CD4-positive, alpha-beta T cell (primary cell): Measurements from ENCODE around the gene RCAN2. TPM values are rescaled to one million over a fixed set of nuclear protein-coding genes. Genes with fewer than 3 reads are reported as not detected.
"Not testable (repeated sequence)": the region's sequence is repeated elsewhere in the genome, so short reads cannot be mapped to it uniquely, and the experiment has no call there.

Experiments used
- ATAC-seq: fragments of 200-7000 bp; cut with Tn5 transposase; one replicate; pipeline ENCODE4 v1.10.0; 2022; ENCODE audit warnings: mild to moderate bottlenecking; ENCODE audit not compliant: poor library complexity
- CTCF ChIA-PET: fragments of 350-600 bp; sonication (Branson Sonifier 250); formaldehyde crosslinking; loops from one replicate; lab custom pipeline; 2021; ENCODE audit warnings: antibody characterized with exemption, inconsistent platforms; lab: Charles Lee
- POLR2A ChIA-PET: fragments of 350-600 bp; sonication (Branson Sonifier 250); formaldehyde crosslinking; loops from one replicate; lab custom pipeline; 2021; ENCODE audit warnings: antibody characterized with exemption, inconsistent platforms; lab: Charles Lee
- DNase-seq, 14 experiments: peaks; one replicate each; pipeline ENCODE4 v3.0.0-alpha.2; 2013 to 2020; ENCODE audit warnings: mixed read lengths in 2 of 14
- H3K27ac ChIP-seq, 2 donors: one replicate each; pipeline versions ENCODE4 v1.5.1 to v1.7.0; 2013; ENCODE audit warnings: low read length in 2 of 2, low read depth in 1 of 2, mild to moderate bottlenecking in 1 of 2
- H3K27me3 ChIP-seq, 2 experiments: 1 replicate in 1 of 2; 2 replicates in 1 of 2; pipeline versions ENCODE4 v1.6.1 to v1.7.0; 2013; ENCODE audit warnings: low read length in 2 of 2, control low read depth in 1 of 2, mild to moderate bottlenecking in 1 of 2, moderate library complexity in 1 of 2; ENCODE audit not compliant: insufficient read depth in 2 of 2, control insufficient read depth in 1 of 2
- H3K36me3 ChIP-seq: one replicate; pipeline ENCODE4 v1.6.1; 2013; ENCODE audit warnings: low read length, control low read depth; ENCODE audit not compliant: insufficient read depth
- H3K4me1 ChIP-seq: one replicate; pipeline ENCODE4 v1.6.1; 2013; ENCODE audit warnings: low read length, control low read depth; ENCODE audit not compliant: insufficient read depth
- H3K4me3 ChIP-seq: one replicate; pipeline ENCODE4 v1.5.1; 2013; ENCODE audit warnings: mild to moderate bottlenecking, low read length, moderate library complexity
- H3K9me3 ChIP-seq, 2 experiments: 1 replicate in 1 of 2; 2 replicates in 1 of 2; pipeline versions ENCODE4 v1.6.1 to v1.7.0; 2013; ENCODE audit warnings: low read length in 2 of 2, mild to moderate bottlenecking in 2 of 2, control low read depth in 1 of 2, moderate library complexity in 1 of 2; ENCODE audit not compliant: control insufficient read depth in 1 of 2, insufficient read depth in 1 of 2
- H3K27ac Mint-ChIP-seq: one replicate; pipeline ENCODE4 v1.8.0; 2020; ENCODE audit warnings: mixed read lengths
- H3K27me3 Mint-ChIP-seq: one replicate; pipeline ENCODE4 v1.8.0; 2021; ENCODE audit warnings: mixed read lengths
- H3K36me3 Mint-ChIP-seq: one replicate; pipeline ENCODE4 v1.8.0; 2021; ENCODE audit warnings: low read depth, mixed read lengths
- H3K4me1 Mint-ChIP-seq: one replicate; pipeline ENCODE4 v1.8.0; 2021; ENCODE audit warnings: low read depth, mixed read lengths
- H3K4me3 Mint-ChIP-seq: one replicate; pipeline ENCODE4 v1.8.0; 2020; ENCODE audit warnings: mild to moderate bottlenecking, mixed read lengths
- H3K9me3 Mint-ChIP-seq: one replicate; pipeline ENCODE4 v1.8.0; 2020; ENCODE audit warnings: mixed read lengths
- CTCF ChIP-seq: fragments of 200-600 bp; IDR thresholded peaks from one replicate; pipeline ENCODE4 v1.8.0; 2022; ENCODE audit warnings: antibody characterized with exemption, mild to moderate bottlenecking
- intact Hi-C, 2 experiments: fragments of 100-400 bp; cut with DNase I in 1 of 2; cut with micrococcal nuclease in 1 of 2; formaldehyde crosslinking; loops; one replicate each; pipeline versions ENCODE4 v1.15.1 to v1.9.0; 2023 to 2025; cut with DNase I, micrococcal nuclease
- total RNA-seq, 174 experiments: library from RNA in 2 of 174; stranded (reverse) in 2 of 174; gene quantifications; one replicate each; pipeline ENCODE4 v1.2.3 and lab custom pipeline; 2021 to 2026

RCAN2 gene
- total RNA-seq, 2 experiments from 2014 or later: not detected

GRCh38 chr6:46338131-46338530 is 153.1 kb downstream of the RCAN2 start:
- CTCF ChIA-PET: interaction anchor here (0.6 kb wide), 1 partner anchor 399 kb away, joined by 3 read pairs; no protein-coding TSS in a partner anchor
- no peak for TF ChIP-seq CTCF
- no peak for ATAC-seq
- intact Hi-C loops: no loop called here
- Mint-ChIP-seq H3K27ac (no peak overlapping the region), H3K36me3 (no peaks in the 10 kb centered on the region), H3K27me3 (peaks cover 54% of the 10 kb centered on the region), H3K4me3 (no peak overlapping the region), H3K4me1 (no peaks in the 10 kb centered on the region), H3K9me3 (no peaks in the 10 kb centered on the region)
- Histone ChIP-seq H3K36me3 (no peaks in the 10 kb centered on the region), H3K9me3 (no peaks in the 10 kb centered on the region), H3K27me3 (peaks cover 0 to 13% of the 10 kb centered on the region in 2 experiments), H3K27ac (no peak overlapping the region), H3K4me3 (no peak overlapping the region), H3K4me1 (no peaks in the 10 kb centered on the region)
- POLR2A ChIA-PET: no interaction called here
- DNase-seq: no peak

- TF ChIP-seq CTCF: no peak
- H3K27ac Mint-ChIP-seq: no peak overlapping the region
- H3K27ac ChIP-seq: no peak overlapping the region
- H3K9me3 ChIP-seq: no peaks in the 10 kb centered on the region
- H3K4me1 Mint-ChIP-seq: no peaks in the 10 kb centered on the region
- ATAC-seq: no peak
- no peak for DNase-seq
- H3K4me3 Mint-ChIP-seq: no peak overlapping the region
- CTCF ChIA-PET: no interaction called here
- POLR2A ChIA-PET: interaction anchor here (0.6 kb wide), 1 partner anchor 231 kb away, joined by 3 read pairs; no protein-coding TSS in a partner anchor
- H3K27me3 Mint-ChIP-seq: peaks cover 49% of the 10 kb centered on the region
- H3K36me3 ChIP-seq: no peaks in the 10 kb centered on the region
- intact Hi-C loops: no loop called here
- H3K4me1 ChIP-seq: no peaks in the 10 kb centered on the region
- no peak overlapping the region for H3K4me3 ChIP-seq
- H3K9me3 Mint-ChIP-seq: no peaks in the 10 kb centered on the region
- peaks cover 0 to 10% of the 10 kb centered on the region in 2 experiments for H3K27me3 ChIP-seq
- no peaks in the 10 kb centered on the region for H3K36me3 Mint-ChIP-seq
Observed at GRCh38 chr6:46334442-46334841, 156.8 kb downstream of the RCAN2 start.

GRCh38 chr6:46333481-46333880 is 157.8 kb downstream of the RCAN2 start:
- TF ChIP-seq CTCF: no peak
- H3K27me3 ChIP-seq: peaks cover 0 to 7% of the 10 kb centered on the region in 2 experiments
- H3K4me1 ChIP-seq: no peaks in the 10 kb centered on the region
- Mint-ChIP-seq H3K27me3 (peaks cover 43% of the 10 kb centered on the region), H3K4me1 (no peaks in the 10 kb centered on the region), H3K36me3 (no peaks in the 10 kb centered on the region), H3K4me3 (no peak overlapping the region), H3K9me3 (no peaks in the 10 kb centered on the region), H3K27ac (no peak overlapping the region)
- DNase-seq (no peak), ATAC-seq (no peak)
- ChIA-PET POLR2A (no interaction called here), CTCF (no interaction called here)
- no peaks in the 10 kb centered on the region for H3K9me3 ChIP-seq
- H3K27ac ChIP-seq: no peak overlapping the region
- H3K4me3 ChIP-seq: no peak overlapping the region
- no peaks in the 10 kb centered on the region for H3K36me3 ChIP-seq
- intact Hi-C loops: no loop called here

- H3K9me3 Mint-ChIP-seq, H3K36me3 ChIP-seq, H3K9me3 ChIP-seq, H3K27ac ChIP-seq, CTCF ChIA-PET, intact Hi-C loops, H3K4me3 ChIP-seq, H3K27me3 ChIP-seq, DNase-seq, POLR2A ChIA-PET, ATAC-seq, H3K4me1 Mint-ChIP-seq, H3K27ac Mint-ChIP-seq, H3K36me3 Mint-ChIP-seq, H3K4me3 Mint-ChIP-seq, H3K4me1 ChIP-seq: not testable (repeated sequence)
- peaks cover 40% of the 10 kb centered on the region for H3K27me3 Mint-ChIP-seq
Observed at GRCh38 chr6:46332448-46332847, 158.8 kb downstream of the RCAN2 start.
